Activated naive CD8-positive, alpha-beta T cell treated with anti-CD3 and anti-CD28 coated beads, Interleukin-2, amount 50 U/mL, for 24 hours (primary cell): ENCODE measurements around the gene DCAF11.

ENCODE experiments used
- ATAC-seq: fragments of 150-1000 bp; cut with Tn5 transposase; one replicate; pipeline ENCODE4 v1.10.0; 2021
- DNase-seq: peaks from one replicate; pipeline ENCODE4 v3.0.0; 2021
- H3K27ac Mint-ChIP-seq: one replicate; pipeline ENCODE4 v1.8.0; 2021; ENCODE audit warnings: mild to moderate bottlenecking, mixed read lengths
- H3K27me3 Mint-ChIP-seq: one replicate; pipeline ENCODE4 v1.8.0; 2021; ENCODE audit warnings: mixed read lengths
- H3K36me3 Mint-ChIP-seq: one replicate; pipeline ENCODE4 v1.8.0; 2021; ENCODE audit warnings: low read depth, mixed read lengths
- H3K4me1 Mint-ChIP-seq: one replicate; pipeline ENCODE4 v1.8.0; 2021; ENCODE audit warnings: mixed read lengths
- H3K4me3 Mint-ChIP-seq: one replicate; pipeline ENCODE4 v1.8.0; 2021; ENCODE audit warnings: mild to moderate bottlenecking, moderate library complexity, mixed read lengths
- H3K9me3 Mint-ChIP-seq: one replicate; pipeline ENCODE4 v1.8.0; 2021; ENCODE audit warnings: mixed read lengths

Gene DCAF11

GRCh38 chr14:24115422-24116127 lies 998 bp downstream of the DCAF11 start:
- ATAC-seq (no peak), DNase-seq (no peak)
- Mint-ChIP-seq H3K4me1 (peaks cover 23% of the 10 kb centered on the region), H3K27me3 (peaks cover 2% of the 10 kb centered on the region), H3K27ac (peak overlapping the region; percentile 99), H3K4me3 (peak overlapping the region; percentile 96), H3K9me3 (no peaks in the 10 kb centered on the region), H3K36me3 (peaks cover 24% of the 10 kb centered on the region)

DNA sequence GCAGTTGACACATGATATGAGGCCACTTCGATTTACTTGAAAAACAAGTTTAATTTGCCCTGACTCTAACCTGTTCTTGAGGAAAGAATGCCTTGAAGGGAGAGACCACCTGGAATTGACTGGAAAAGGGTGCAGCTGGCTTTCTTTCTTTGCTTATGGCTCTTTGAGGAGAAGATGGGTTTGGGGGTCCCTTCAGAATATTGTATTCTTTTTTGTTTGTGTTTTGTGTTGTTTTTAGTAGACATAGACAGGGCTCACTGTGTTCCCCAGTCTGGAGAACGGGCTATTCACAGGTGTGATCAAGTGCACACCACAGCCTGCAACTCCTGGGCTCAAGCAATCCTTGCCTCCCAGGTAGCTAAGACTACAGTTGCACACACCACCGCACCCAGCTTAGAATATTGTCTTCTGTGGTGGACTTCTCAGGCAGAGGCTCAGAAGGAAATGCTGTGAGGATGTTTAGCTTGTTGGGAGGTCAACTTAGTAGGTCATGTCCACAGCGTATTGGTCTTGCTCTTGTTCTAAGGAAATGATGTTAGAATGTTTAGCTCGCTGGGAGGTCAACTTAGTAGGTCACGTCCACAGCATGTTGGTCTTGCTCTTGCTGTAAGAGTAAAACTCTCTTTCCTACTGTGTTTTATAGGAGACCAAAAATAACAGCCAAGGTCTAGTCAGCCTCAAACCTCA lies 1.7 kb downstream of the DCAF11 start:
- peaks cover 26% of the 10 kb centered on the region for H3K36me3 Mint-ChIP-seq
- H3K9me3 Mint-ChIP-seq = no peaks in the 10 kb centered on the region
- H3K4me1 Mint-ChIP-seq = peaks cover 23% of the 10 kb centered on the region
- peak overlapping the region; percentile 96 for H3K4me3 Mint-ChIP-seq
- peaks cover 2% of the 10 kb centered on the region for H3K27me3 Mint-ChIP-seq
- no peak for ATAC-seq
- no peak for DNase-seq
- H3K27ac Mint-ChIP-seq = no peak overlapping the region

DNA sequence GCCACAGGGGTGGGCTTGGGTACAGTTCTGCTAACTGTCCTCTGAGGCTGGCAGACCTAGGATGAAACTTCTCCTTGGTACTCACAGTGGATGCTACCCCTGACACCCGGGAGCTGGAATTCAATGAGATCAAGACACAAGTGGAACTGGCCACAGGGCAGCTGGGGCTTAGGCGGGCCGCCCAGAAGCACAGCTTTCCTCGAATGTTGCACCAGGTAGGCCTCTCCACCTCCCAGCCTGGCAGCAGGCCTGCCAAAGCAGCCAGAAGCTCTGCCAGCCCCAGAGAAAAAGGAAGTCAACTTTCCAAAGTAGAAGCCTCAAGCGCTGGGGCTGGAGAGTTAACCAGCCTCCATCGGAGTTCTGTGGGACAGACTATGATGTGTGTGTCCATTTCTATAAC lies 2.6 kb downstream of the DCAF11 start:
- DNase-seq (no peak), ATAC-seq (no peak)
- no peak overlapping the region for H3K27ac Mint-ChIP-seq
- H3K36me3 Mint-ChIP-seq = peaks cover 30% of the 10 kb centered on the region
- no peak overlapping the region for H3K4me3 Mint-ChIP-seq
- H3K27me3 Mint-ChIP-seq = peaks cover 2% of the 10 kb centered on the region
- H3K9me3 Mint-ChIP-seq = no peaks in the 10 kb centered on the region
- peaks cover 23% of the 10 kb centered on the region for H3K4me1 Mint-ChIP-seq

DNA sequence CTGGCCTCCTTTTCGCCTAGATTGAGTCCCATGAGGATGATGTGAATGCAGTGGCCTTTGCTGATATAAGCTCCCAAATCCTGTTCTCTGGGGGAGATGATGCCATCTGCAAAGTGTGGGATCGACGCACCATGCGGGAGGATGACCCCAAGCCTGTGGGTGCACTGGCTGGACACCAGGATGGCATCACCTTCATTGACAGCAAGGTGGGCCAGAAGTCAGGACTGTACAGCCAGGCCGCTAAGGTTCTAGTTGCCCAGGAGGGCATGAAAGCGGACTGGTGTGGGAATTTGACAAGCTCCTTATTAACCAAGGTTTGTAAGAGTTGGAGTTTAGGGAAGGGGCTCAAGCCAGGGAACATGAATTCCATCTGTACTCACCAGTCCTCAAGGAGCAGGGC lies 5.1 kb downstream of the DCAF11 start:
- no peak for ATAC-seq
- peaks cover 2% of the 10 kb centered on the region for H3K27me3 Mint-ChIP-seq
- H3K36me3 Mint-ChIP-seq = peaks cover 41% of the 10 kb centered on the region
- DNase-seq = no peak
- no peak overlapping the region for H3K4me3 Mint-ChIP-seq
- no peak overlapping the region for H3K27ac Mint-ChIP-seq
- H3K9me3 Mint-ChIP-seq = no peaks in the 10 kb centered on the region
- H3K4me1 Mint-ChIP-seq = peaks cover 24% of the 10 kb centered on the region

- no peak overlapping the region for H3K27ac Mint-ChIP-seq
- H3K27me3 Mint-ChIP-seq = no peaks in the 10 kb centered on the region
- H3K9me3 Mint-ChIP-seq = no peaks in the 10 kb centered on the region
- peaks cover 38% of the 10 kb centered on the region for H3K36me3 Mint-ChIP-seq
- ATAC-seq = no peak
- peaks cover 11% of the 10 kb centered on the region for H3K4me1 Mint-ChIP-seq
- no peak for DNase-seq
- no peak overlapping the region for H3K4me3 Mint-ChIP-seq
These were observed 6.6 kb downstream of the DCAF11 start for GRCh38 chr14:24121210-24121609.

GRCh38 chr14:24122416-24122815 lies 7.8 kb downstream of the DCAF11 start:
- H3K4me1 Mint-ChIP-seq = peaks cover 6% of the 10 kb centered on the region
- no peak for DNase-seq
- no peak overlapping the region for H3K27ac Mint-ChIP-seq
- no peak for ATAC-seq
- no peak overlapping the region for H3K4me3 Mint-ChIP-seq
- no peaks in the 10 kb centered on the region for H3K27me3 Mint-ChIP-seq
- peaks cover 35% of the 10 kb centered on the region for H3K36me3 Mint-ChIP-seq
- no peaks in the 10 kb centered on the region for H3K9me3 Mint-ChIP-seq

DNA sequence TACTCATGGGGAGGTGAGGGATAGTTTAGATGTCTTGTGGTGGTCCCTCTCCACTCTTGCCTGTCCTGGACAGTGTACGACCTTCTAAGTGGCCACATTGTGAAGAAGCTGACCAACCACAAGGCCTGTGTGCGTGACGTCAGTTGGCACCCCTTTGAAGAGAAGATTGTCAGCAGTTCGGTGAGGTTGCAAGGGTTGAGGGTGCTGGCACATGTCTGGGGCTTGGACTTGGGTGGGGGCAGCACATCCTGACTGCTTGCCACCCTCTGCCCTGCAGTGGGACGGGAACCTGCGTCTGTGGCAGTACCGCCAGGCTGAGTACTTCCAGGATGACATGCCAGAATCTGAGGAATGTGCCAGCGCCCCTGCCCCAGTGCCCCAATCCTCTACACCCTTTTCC lies 8.3 kb downstream of the DCAF11 start:
- DNase-seq (no peak), ATAC-seq (no peak)
- H3K4me3 Mint-ChIP-seq = no peak overlapping the region
- H3K4me1 Mint-ChIP-seq = peaks cover 8% of the 10 kb centered on the region
- no peaks in the 10 kb centered on the region for H3K9me3 Mint-ChIP-seq
- no peak overlapping the region for H3K27ac Mint-ChIP-seq
- no peaks in the 10 kb centered on the region for H3K27me3 Mint-ChIP-seq
- peaks cover 31% of the 10 kb centered on the region for H3K36me3 Mint-ChIP-seq

DNA sequence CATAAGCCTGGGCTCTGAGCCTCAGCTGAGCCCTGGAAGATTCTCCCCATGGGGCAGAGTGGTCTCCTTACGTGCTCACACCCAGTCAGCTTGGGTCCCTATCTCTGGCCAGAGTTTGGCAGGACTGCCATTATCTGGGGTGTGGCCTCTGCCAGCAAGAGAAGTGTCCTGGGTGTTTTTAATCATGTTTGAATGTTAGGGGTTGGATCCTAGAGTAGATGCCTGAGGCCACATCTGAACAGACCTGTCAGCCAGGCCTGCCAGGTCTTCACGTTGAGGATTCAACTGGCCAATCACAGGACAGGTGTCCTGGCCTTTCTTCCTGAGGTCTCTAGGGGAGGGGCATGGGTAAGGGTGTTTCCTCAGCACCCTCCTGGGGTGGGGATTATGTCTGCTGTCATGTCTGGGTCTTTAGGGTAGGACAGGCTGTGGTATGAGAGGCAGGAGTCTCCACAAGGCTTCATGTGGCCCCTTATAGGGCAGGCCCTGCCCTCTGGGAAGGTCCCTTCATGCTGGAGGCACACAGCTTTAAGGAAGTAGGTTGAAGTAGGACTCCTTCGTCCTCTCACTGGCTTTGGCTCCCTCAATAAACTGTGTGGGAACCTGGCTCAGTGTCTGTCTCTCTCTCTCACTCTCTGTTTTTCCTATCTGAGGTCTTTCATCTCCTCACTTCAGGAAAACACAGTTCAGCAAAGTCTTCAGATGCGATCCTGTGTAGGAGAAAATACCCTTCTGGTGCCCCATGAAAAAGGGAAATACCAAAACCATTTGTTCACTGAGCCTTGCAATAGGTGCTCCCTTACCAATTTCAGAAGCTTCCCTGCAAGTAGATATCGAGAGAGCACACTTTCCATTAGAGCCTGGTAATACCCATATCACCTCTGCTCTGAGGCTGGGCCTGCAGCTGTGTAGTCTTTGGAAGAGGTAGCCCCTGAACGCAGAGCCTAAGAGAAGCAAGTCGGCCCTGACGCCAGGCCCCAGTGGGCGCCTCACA lies 9.1 kb downstream of the DCAF11 start:
- ATAC-seq = peak; percentile 71
- peak overlapping the region; percentile 55 for H3K27ac Mint-ChIP-seq
- no peak overlapping the region for H3K4me3 Mint-ChIP-seq
- H3K4me1 Mint-ChIP-seq = peaks cover 10% of the 10 kb centered on the region
- no peaks in the 10 kb centered on the region for H3K27me3 Mint-ChIP-seq
- no peaks in the 10 kb centered on the region for H3K9me3 Mint-ChIP-seq
- H3K36me3 Mint-ChIP-seq = peaks cover 24% of the 10 kb centered on the region
- DNase-seq = no peak

DNA sequence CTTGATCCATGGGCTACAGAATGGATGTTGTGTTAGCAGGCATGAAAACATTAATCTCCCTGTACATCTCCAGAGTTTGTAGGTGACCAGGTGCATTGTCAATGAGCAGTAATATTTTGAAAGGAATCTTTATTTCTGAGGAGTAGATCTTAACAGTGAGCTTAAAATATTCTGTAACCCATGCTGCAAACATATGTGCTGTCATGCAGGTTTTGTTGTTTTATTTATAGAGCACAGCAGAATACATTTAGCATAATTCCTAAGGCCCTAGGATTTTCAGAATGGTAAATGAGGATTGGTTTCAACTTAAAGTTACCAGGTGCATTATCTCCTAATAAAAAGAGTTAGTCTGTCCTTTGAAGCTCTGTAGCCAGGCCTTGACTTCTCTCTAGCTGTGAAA lies 12.4 kb downstream of the DCAF11 start:
- DNase-seq (no peak), ATAC-seq (no peak)
- H3K4me1 Mint-ChIP-seq = peaks cover 13% of the 10 kb centered on the region
- H3K36me3 Mint-ChIP-seq = peaks cover 11% of the 10 kb centered on the region
- no peak overlapping the region for H3K4me3 Mint-ChIP-seq
- no peaks in the 10 kb centered on the region for H3K27me3 Mint-ChIP-seq
- H3K27ac Mint-ChIP-seq = no peak overlapping the region
- no peaks in the 10 kb centered on the region for H3K9me3 Mint-ChIP-seq

DNA sequence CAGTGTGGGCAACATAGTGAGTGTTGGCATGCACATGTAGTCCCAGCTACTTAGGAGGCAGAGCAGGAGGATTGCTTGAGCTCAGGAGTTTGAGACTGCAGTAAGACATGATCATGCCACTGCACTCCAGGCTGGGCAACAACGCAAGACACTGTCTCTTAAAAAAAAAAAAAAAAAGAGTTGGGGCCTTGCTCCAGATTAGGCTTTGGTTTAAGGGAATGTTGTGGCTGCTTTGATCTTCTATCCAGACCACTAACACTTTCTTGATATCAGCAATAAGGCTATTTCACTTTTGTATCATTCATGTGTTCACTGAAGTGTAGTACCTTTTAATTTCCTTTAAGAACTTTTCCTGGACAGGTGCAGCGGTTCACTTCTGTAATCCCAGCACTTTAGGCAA lies 13.1 kb downstream of the DCAF11 start:
- no peaks in the 10 kb centered on the region for H3K27me3 Mint-ChIP-seq
- H3K4me1 Mint-ChIP-seq = peaks cover 19% of the 10 kb centered on the region
- H3K4me3 Mint-ChIP-seq = no peak overlapping the region
- ATAC-seq (no peak), DNase-seq (no peak)
- no peak overlapping the region for H3K27ac Mint-ChIP-seq
- H3K9me3 Mint-ChIP-seq = no peaks in the 10 kb centered on the region
- H3K36me3 Mint-ChIP-seq = peaks cover 8% of the 10 kb centered on the region

- ATAC-seq = no peak
- Mint-ChIP-seq H3K27ac (no peak overlapping the region), H3K4me3 (no peak overlapping the region), H3K4me1 (peaks cover 19% of the 10 kb centered on the region), H3K27me3 (no peaks in the 10 kb centered on the region), H3K9me3 (no peaks in the 10 kb centered on the region), H3K36me3 (no peaks in the 10 kb centered on the region)
- no peak for DNase-seq
These were observed 14.9 kb downstream of the DCAF11 start for GRCh38 chr14:24129410-24129998.

- Mint-ChIP-seq H3K4me1 (peaks cover 24% of the 10 kb centered on the region), H3K9me3 (no peaks in the 10 kb centered on the region), H3K36me3 (no peaks in the 10 kb centered on the region), H3K27ac (no peak within 1 kb of the TSS), H3K4me3 (no peak within 1 kb of the TSS), H3K27me3 (no peaks in the 10 kb centered on the region)
- ATAC-seq (no peak), DNase-seq (no peak)
These were observed 15.8 kb downstream of the DCAF11 start, which contains the start of gene FITM1 for GRCh38 chr14:24130380-24130716. Gene FITM1 (plus strand): TSS chr14:24130659. CDS start chr14:24131564, 905 bp downstream.

DNA sequence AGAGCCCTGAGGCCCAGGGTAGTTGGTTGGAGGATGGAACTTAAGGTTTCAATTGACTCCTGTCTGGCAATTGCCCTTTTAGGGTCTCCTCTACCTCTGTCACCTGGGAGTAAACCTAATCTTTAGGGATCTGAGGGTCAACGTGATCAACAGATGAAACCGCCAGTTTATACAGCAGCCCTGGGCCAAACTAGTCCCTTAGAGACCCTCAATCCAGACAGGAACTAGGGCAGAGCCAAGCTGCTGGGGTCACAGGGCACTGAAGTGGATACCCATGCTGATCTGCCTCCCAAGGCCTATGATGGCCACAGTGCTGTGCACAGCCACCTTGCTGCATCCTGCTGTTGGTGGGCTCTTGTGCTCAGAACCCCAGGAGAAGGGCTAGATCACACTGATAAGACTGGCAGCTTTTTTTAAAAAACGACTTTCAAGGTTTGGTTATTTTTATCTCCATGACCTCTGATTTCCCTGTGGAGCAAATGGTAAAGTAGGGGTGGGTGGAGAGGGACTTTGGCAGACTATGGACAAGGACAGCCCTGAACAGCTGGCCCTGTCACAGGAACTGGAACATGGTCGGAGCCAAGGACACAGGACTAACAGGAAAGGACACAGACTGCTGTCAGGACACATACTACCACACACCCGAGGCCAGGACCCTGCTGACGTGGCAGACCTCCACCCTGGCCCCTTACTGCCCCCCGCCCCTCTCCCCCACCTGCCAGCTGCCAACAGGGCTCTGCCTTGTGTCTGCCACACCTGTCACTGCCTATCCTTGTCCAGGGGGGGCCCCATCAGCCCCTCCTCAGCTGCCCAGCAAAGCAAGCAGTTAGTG lies 16.4 kb downstream of the DCAF11 start:
- Mint-ChIP-seq H3K27me3 (no peaks in the 10 kb centered on the region), H3K4me1 (peaks cover 27% of the 10 kb centered on the region), H3K36me3 (no peaks in the 10 kb centered on the region), H3K4me3 (no peak overlapping the region), H3K27ac (no peak overlapping the region), H3K9me3 (no peaks in the 10 kb centered on the region)
- DNase-seq (no peak), ATAC-seq (no peak)

- ATAC-seq (no peak), DNase-seq (no peak)
- Mint-ChIP-seq H3K27me3 (no peaks in the 10 kb centered on the region), H3K9me3 (no peaks in the 10 kb centered on the region), H3K36me3 (peaks cover under 1% of the 10 kb centered on the region), H3K4me3 (no peak overlapping the region), H3K27ac (peak overlapping the region; percentile 80), H3K4me1 (peaks cover 29% of the 10 kb centered on the region)
These were observed 17.0 kb downstream of the DCAF11 start for GRCh38 chr14:24131549-24131966.
